Neural cell (in vitro differentiated cells): ENCODE measurements around the gene ODAD3.

Experiments
- CTCF ChIP-seq: fragments of 450-650 bp; IDR thresholded peaks from 2 replicates; pipeline ENCODE4 v1.5.1; 2014; ENCODE audit warnings: antibody characterized with exemption, mild to moderate bottlenecking, moderate library complexity; ENCODE audit not compliant: poor library complexity, severe bottlenecking
- EP300 ChIP-seq: fragments of 450-650 bp; conservative IDR thresholded peaks from 2 replicates; pipeline ENCODE4 v1.6.1; 2014; ENCODE audit warnings: antibody characterized with exemption, mild to moderate bottlenecking, moderate library complexity; ENCODE audit not compliant: poor library complexity, severe bottlenecking
- EZH2 ChIP-seq: fragments of 200-600, 300-800 bp; shearing (Covaris generic), sonication (generic); IDR thresholded peaks from 2 replicates; pipeline ENCODE4 v1.6.1; 2014; ENCODE audit warnings: antibody characterized with exemption, low read length, borderline replicate concordance, mild to moderate bottlenecking; ENCODE audit not compliant: insufficient read depth, poor library complexity, severe bottlenecking
- POLR2AphosphoS5 ChIP-seq: IDR thresholded peaks from 2 replicates; pipeline ENCODE4 v1.6.1; 2012

- TF ChIP-seq POLR2AphosphoS5 (no peak), CTCF (no peak), EZH2 (no peak), EP300 (no peak)
Observed at GRCh38 chr19:11473725-11474124, 38.8 kb upstream of the ODAD3 start.
